K562 (cell line): ENCODE data around the gene RALY. TPM values are rescaled to one million over a fixed set of nuclear protein-coding genes. Genes with fewer than 3 reads are reported as not detected.

Experiments used
- CBX3 ChIP-seq, 2 experiments: IDR thresholded peaks; 1 replicate in 1 of 2; 2 replicates in 1 of 2; pipeline ENCODE4 v1.6.1; 2012; ENCODE audit warnings: inconsistent platforms in 2 of 2, low read length in 2 of 2, borderline replicate concordance in 1 of 2, control low read depth in 1 of 2
- CC2D1A ChIP-seq: fragments of 450-650 bp; IDR thresholded peaks from 2 replicates; pipeline ENCODE4 v1.6.1; 2017; ENCODE audit warnings: mild to moderate bottlenecking
- DACH1 ChIP-seq: fragments of 450-650 bp; IDR thresholded peaks from 2 replicates; pipeline ENCODE4 v1.6.1; 2018; ENCODE audit not compliant: partially characterized antibody
- FOXP4 ChIP-seq: sonication (generic); formaldehyde crosslinking; IDR thresholded peaks from 2 replicates; pipeline ENCODE4 v1.8.0; 2022; ENCODE audit warnings: mild to moderate bottlenecking, missing genetic modification reagents, borderline replicate concordance
- HNRNPH1 ChIP-seq: fragments of 200-400 bp; formaldehyde crosslinking; optimal IDR thresholded peaks from 2 replicates; pipeline ENCODE3; 2017; ENCODE audit warnings: low read depth, mild to moderate bottlenecking, low read length, moderate library complexity
- MYBL2 ChIP-seq, 2 experiments: fragments of 450-650 bp in 1 of 2; sonication (generic) in 1 of 2; formaldehyde crosslinking in 1 of 2; IDR thresholded peaks; 2 replicates each; pipeline versions ENCODE4 v1.6.1 to v1.8.1; 2017 to 2022; ENCODE audit warnings: borderline replicate concordance in 1 of 2, inconsistent platforms in 1 of 2, low read depth in 1 of 2, mild to moderate bottlenecking in 1 of 2, missing genetic modification reagents in 1 of 2, moderate library complexity in 1 of 2
- SNIP1 ChIP-seq: fragments of 450-650 bp; IDR thresholded peaks from 2 replicates; pipeline ENCODE4 v1.7.1; 2017; ENCODE audit warnings: low read depth, mild to moderate bottlenecking
- SOX6 ChIP-seq: fragments of 450-650 bp; IDR thresholded peaks from 2 replicates; pipeline ENCODE4 v1.6.1; 2014; ENCODE audit warnings: mild to moderate bottlenecking
- TAF15 ChIP-seq: fragments of 200-400 bp; formaldehyde crosslinking; IDR thresholded peaks from 2 replicates; pipeline ENCODE4 v1.6.1; 2017; ENCODE audit warnings: mild to moderate bottlenecking, low read depth, low read length, moderate library complexity
- TARDBP ChIP-seq: fragments of 450-650 bp; IDR thresholded peaks from 2 replicates; pipeline ENCODE4 v1.6.1; 2016
- TEAD1 ChIP-seq, 2 experiments: fragments of 450-650 bp in 1 of 2; sonication (generic) in 1 of 2; formaldehyde crosslinking; IDR thresholded peaks; 2 replicates each; pipeline versions ENCODE4 v1.4.0 to v1.8.0; 2020 to 2022; ENCODE audit warnings: mild to moderate bottlenecking in 2 of 2, missing genetic modification reagents in 1 of 2
- TRIM28 ChIP-seq: fragments of 450-650 bp; IDR thresholded peaks from 2 replicates; pipeline ENCODE4 v1.6.1; 2017
- XRCC5 ChIP-seq: fragments of 200-400 bp; formaldehyde crosslinking; IDR thresholded peaks from 2 replicates; pipeline ENCODE4 v1.6.1; 2017; ENCODE audit warnings: low read depth, mild to moderate bottlenecking, low read length
- YY1 ChIP-seq, 3 experiments: IDR thresholded peaks; 2 replicates each; pipeline ENCODE4 v1.6.1; 2011; ENCODE audit warnings: low read length in 2 of 3, mild to moderate bottlenecking in 2 of 3, moderate library complexity in 2 of 3, borderline replicate concordance in 1 of 3, control low read depth in 1 of 3, low read depth in 1 of 3; ENCODE audit not compliant: insufficient read depth in 3 of 3, insufficient replicate concordance in 2 of 3, control insufficient read depth in 1 of 3, insufficient read length in 1 of 3; ENCODE audit errors: extremely low read depth in 1 of 3
- ZNF24 ChIP-seq: fragments of 450-650 bp; IDR thresholded peaks from 2 replicates; pipeline ENCODE4 v1.6.1; 2016
- ZNF76 ChIP-seq: fragments of 250-450 bp; sonication (Bioruptor Pico); IDR thresholded peaks from 2 replicates; pipeline ENCODE4 v1.4.0; 2020; ENCODE audit warnings: mild to moderate bottlenecking, moderate library complexity, borderline replicate concordance
- polyA plus RNA-seq, 8 experiments: library from polyadenylated mRNA; depleted of rRNA in 4 of 8; stranded (reverse) in 5 of 8; unstranded in 3 of 8; fragments of >200 nt; fragmentation: Nextera tagmentation in 2 of 8; fragmentation: Illumina TruSeq in 1 of 8; extraction: Ambion mirVana in 2 of 8; extraction: Trizol in 1 of 8; gene quantifications; 2 replicates each; pipeline versions ENCODE4 v1.2.1 to v1.2.3, GENCODE V29; 2011 to 2014; ENCODE audit warnings: inconsistent platforms in 1 of 8, missing spikeins in 1 of 8
- total RNA-seq, 7 experiments: library from RNA; depleted of rRNA in 6 of 7; stranded (reverse); fragments of >200 nt in 6 of 7; fragmentation: Illumina TruSeq in 2 of 7; extraction: Trizol in 2 of 7; gene quantifications; 2 replicates each; pipeline versions ENCODE4 v1.2.1 to v1.2.3, GENCODE V29; 2011 to 2021; ENCODE audit warnings: low replicate concordance in 1 of 7

Gene RALY
- total and polyA plus RNA-seq, 9 of the 15 experiments (the other 6 are each of a cell fraction or from before 2014, with no cell fraction given) = 0.80 to 207 (median 128) TPM

GRCh38 chr20:33947709-33948295 lies 45.9 kb upstream of the RALY start (continued):
- TF ChIP-seq FOXP4 (CRISPR knock-in tag) (0 out of 2 replicates have a peak, but pooled peaks have one; percentile 28), SNIP1 (no peak), ZNF24 (peak; percentile 73), XRCC5 (0 out of 2 replicates have a peak, but pooled peaks have one; percentile 32), TARDBP (no peak), ZNF76 (no peak), MYBL2 (IDR thresholded peaks at IDR 0.05; ENCODE audit: low read depth) (no peak), MYBL2 (CRISPR knock-in tag; IDR thresholded peaks at IDR 0.05; ENCODE audit: borderline replicate concordance) (no peak), CC2D1A (peak; percentile 62; the same call in 1 of the 2 replicates), TAF15 (no peak), SOX6 (peak; percentile 49; the same call in 1 of the 2 replicates), TRIM28 (peak; percentile 94), CBX3 (IDR thresholded peaks at IDR 0.05; ENCODE audit: borderline replicate concordance in 1 of 2, low read length in 2 of 2) (peak in 1 of 2 experiments; percentile 100; a peak in 2 of 3 replicates), HNRNPH1 (no peak), DACH1 (no peak), TEAD1 (CRISPR knock-in tag; IDR thresholded peaks at IDR 0.05) (peak in 1 of 2 experiments; percentile 24; a peak in 1 of 4 replicates), YY1 (IDR thresholded peaks at IDR 0.05; ENCODE audit: borderline replicate concordance in 1 of 3, control insufficient read depth in 1 of 3, extremely low read depth in 1 of 3, insufficient read depth in 3 of 3, insufficient read length in 1 of 3, insufficient replicate concordance in 2 of 3, low read depth in 1 of 3, low read length in 2 of 3) (peak in 1 of 3 experiments; percentile 79)
